Dermis microvascular lymphatic vessel endothelial cell (primary cell): ENCODE data around the gene THBD. TPM values are rescaled to one million over a fixed set of nuclear protein-coding genes. Genes with fewer than 3 reads are reported as not detected.

ENCODE experiments used
- DNase-seq, 2 donors: peaks; one replicate each; pipeline versions ENCODE4 v3.0.0 to v3.0.0-alpha.2; 2010; ENCODE audit warnings: low read depth in 2 of 2
- total RNA-seq: library from RNA; depleted of rRNA; stranded (reverse); fragments of >200 nt; gene quantifications from 2 replicates; pipeline ENCODE4 v1.2.1, GENCODE V29; 2014

THBD gene
- total RNA-seq, 1 donor from 2014 or later, result 7.7 TPM

DNA sequence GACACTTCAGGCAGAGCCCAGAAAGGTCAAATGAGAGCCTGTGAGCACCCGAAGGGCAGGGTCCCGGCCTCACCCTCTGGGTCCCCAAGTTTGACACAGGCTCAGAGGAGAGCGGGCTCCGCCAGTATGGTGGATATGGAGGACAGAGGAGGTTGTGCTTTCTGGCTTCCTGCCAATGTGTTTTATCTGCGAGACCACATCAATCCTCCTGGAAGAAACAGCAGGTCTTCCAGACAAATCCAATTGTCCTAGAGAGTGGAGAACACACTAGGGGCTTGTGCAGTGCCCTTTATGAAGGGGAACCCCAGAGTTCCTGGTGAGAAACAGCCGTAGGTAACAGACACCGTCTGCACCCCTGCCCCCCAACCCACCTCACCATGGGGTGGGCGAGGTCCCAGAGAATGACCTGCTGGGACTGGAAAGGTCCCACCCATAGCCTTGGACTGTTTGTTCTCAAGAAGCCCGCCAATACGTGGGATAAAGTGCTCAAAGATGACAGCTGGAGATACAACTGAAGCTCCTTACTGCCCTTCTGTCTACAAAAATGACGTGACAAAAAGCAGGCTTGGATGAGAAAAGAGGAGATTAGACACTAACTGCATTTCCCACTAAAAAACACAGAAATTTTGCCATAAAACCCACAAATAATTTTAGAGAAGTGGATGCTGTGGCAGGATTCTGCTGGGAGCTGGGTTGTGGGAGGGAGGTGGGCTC is 38.3 kb downstream of the THBD start:
- DNase-seq, result no peak

DNA sequence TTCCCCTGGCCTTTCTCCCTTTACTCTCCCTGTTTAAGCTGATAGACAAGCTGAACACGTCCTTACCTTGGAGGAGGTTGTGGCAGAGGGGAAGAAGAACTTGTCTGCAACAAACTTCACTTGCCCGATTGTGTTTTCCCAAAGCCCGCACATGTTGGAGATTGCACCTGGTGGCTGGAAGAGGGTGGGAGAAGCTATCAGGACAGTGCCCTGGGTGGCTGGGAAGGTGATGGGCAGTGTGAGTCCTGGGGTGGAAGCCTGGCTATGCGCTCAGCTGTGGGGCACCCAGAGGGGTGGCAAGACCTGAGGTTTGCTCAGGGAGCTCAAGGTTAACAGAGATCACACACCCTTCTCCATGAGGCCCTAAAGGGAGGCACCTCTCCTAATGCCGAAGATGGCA is 39.4 kb downstream of the THBD start:
- DNase-seq, result no peak

DNA sequence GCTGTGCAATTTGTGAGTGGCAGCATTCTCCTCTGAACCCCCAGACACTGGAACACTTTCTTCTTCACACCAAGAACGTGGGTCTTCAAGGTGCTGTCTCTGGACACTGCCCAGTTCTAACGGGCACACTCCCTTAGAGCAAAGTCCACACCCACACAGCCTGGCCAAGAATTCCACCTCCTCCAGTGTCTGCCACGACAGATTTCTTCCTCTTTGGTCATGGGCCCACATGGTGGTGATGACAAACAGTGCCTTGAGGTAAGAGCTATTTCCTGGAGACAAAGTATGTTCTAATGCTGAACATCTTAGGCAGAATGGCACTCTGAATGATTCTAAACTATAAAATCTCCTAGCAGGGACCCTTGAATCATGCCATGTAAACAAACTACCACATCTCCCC is 39.8 kb downstream of the THBD start:
- DNase-seq, result no peak

DNA sequence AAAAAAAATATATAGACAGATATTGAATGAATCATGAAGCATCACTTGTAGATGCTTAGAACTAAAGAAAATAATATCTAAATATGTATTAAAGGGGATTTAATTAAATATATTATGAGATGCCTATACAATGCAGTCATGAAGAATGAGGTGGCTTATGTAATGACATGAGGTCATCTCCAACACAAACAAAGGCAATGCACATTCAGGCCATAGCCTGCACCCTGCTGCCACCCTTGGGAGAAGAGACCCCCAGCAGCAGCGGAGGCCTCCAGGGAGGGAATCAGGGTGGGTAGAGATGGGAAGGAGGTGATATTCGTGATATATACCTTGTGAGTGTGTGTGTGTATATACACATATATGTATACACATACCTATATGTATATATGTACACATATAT is 40.8 kb downstream of the THBD start:
- DNase-seq, result no peak

DNA sequence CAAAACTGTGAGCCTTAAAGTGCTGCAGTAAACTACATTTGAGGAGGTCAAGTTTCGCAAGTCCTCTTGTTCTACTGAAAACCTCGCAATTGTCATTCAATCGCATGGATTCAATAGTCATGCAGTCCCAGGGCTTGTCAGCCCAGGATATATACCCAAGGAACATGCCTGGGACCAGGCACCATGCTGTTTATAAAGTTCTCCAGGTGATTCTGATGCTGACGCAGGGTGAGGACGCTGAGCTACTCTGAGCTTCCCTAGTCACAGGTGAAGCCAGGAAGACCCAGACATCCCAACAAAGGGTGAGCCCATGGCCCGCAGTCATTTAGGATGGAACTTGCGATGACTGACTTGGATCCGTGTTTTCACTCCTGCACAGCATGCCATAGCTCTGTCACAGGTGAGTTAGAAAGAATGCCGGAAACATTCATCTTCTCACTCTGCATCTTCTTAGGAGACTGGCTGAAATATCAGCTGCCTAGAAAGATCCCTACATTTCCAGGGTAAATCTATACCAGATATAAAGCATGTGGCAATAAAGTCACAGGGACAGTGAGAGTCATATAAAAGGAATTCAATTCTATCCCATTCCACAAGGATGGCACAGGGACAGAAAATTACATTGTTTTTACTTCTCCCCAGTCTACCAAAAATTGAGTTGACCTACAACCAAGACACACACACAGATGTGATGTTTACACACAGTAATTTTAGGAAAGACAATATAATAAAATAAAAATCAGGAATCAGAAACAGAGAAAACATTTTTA is 41.4 kb downstream of the THBD start:
- DNase-seq, result no peak

DNA sequence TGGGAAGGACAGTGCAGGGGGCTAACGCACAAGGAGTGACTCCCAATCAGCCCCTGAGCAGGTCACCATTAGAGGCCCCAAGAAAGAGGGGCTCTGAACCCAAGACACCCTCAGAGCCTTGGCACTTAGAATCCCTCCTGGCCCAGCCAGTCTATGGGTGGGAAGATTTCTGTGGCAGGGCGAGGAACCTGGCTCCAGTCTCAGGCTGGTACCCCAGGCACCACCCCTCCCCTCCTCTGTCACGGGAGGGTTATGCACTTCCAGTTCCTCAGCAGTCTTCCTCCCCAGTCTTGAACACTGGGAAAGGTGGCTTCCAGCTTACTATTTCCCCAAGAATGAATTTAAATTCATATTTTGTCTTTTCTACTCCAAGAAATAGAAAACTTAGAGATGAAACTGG is 42.0 kb downstream of the THBD start:
- no peak for DNase-seq

DNA sequence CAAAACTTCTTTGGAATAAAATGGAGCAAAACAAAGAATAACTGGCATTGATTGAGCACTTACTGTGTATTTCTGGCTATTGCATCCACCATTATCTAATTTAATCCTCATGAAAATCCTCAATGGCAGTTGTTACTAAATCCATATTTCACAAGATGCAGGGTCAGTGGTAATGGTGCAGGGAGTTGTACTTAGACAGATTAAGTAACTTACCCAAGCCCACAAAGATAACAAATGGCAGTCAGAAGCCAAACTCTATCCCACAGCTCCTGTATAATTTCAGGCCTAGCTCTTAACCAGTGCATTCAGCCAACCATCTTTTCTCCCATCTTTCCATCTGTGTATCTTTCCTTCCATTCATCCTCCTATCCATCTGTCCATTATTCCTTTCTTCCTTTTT is 43.7 kb downstream of the THBD start:
- no peak for DNase-seq

DNA sequence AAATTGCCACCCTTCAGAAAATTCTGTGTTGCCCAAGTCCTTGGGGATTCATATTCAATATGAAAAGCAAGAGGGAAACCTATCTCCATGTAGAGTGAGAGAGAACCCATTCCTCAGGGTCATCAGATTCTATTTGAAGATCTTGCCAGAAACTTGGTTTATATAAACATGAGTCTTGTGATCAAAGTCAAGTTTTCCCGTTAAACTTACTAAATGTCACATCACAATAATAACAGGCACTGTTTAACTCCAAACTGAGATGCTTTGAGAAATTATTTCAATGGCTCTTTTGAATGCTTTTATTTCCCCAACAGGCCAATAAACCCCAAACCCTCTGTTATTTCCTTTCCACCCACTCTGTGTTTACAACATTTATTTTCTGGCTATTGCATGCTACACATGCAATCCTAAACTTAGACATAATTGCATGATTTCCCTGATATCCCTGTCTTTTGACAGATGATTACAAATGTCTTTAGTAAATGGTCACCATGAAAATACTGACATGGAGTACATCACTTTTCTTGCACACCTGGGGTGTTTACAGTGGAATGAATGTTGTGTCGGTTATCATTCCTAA is 45.5 kb downstream of the THBD start:
- no peak for DNase-seq

DNA sequence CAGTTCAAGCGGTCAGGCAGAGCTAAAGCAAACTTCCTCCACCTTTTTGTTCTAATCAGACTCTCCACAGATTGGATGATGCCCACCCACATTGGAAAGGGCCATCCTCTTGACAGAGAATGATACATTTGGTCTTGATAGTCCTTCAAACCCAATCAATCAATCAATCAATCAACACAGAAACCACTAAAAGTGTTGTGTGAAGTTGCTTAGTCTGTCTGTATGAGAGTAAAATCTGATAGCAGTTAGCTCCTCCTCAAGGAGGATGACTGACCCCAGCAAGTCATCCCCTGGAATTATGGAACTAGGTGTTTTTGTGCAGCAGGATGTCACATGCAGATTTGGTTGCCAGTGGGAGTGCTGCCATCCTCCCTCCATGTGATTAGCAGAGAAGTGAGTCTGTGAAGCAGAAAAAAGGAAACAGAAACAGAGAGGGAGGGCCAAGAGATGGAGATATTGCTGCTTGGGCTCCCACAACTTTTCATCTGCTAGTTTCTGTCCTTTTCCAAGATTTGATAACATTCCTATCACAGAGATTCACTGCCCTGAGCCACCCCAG is 46.3 kb downstream of the THBD start:
- DNase-seq, result no peak

DNA sequence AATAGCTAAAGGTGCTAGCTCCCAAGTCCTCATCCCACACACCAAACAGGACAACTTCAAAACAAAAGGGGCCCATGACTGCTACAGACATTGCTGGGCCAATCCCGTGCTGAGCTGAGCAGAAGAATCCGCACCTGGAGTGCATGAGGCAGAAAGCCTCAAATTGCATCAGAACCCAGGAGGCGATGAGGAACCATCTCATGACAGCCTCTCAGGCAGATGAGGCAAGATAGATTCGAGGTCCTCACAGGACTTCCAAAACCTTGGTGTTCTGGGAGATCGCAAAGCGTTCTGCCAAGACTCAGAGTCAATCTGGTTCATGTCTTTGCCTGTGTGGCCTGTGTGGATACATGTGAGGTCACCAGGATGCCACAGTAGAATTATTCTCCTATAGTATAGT is 47.2 kb downstream of the THBD start:
- no peak for DNase-seq

DNA sequence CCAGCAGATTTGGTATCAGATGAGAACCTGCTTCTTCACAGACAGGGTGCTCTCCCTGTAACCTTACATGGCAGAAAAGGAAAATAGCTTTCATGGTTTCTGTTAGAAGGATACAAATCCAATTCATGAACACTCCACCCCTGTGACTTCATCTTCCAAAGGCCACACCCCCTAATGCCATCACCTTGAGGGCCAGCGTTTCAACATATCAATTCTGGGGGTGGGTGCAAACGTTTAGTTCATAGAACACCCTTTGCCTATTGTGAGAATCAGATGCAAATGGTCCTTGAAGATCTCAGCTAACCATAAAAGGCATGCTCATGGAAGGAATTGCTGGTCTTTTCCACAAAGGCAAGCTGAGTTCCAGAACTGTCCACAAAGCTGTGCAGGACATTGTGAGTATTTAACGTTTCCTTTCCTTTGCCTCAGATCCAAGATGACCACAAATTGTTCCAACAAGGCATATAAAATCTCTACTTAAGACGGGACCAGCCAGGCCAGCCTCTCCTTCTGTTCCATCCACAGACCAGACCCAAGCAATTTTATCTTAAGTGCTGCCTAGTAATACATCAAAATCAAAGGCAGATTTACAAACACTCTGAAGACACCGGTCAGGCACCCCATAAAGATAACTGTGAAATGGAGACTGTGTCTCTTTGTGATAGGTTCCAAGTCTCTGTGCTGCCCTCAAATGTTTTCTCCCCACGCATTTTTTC is 49.1 kb downstream of the THBD start:
- no peak for DNase-seq

DNA sequence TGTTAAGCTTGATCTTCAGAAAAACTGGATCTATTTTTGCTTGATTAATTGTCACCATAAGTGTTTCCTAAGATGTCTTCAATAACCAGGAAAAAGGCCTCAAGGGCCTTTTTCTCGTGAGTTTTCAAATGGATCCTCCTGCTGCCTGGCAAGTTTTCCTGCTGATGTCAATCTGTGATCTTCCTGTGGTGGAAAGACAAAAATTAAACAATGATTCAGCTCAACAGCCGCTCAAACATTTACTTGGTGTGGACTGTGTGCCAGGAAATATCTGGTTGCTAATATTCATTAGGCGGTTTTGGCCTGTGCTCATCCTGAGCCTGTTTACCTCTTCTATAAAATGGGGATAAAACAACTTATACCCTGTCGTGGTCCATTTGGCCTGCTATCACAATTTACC is 49.7 kb downstream of the THBD start:
- peak in 1 of 2 donors; percentile 6 for DNase-seq

DNA sequence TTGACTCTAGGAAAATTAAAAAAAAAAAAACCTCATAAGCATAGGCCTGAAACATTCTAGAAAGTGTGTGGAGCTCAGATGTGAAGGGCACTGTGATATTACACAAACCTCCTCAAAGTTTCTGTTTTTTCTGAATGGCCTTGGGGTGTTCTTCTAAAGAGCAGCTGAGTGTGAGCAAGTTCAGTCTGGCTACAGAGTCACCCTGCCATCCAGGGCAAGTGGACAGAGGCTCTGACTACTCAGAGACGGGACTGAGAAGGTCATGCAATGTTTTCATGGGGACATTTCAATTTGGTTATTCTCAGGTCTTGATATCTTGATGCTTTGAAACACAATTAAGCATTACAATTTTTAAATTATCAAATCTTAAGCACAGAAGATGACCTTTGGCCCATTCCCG is 51.0 kb downstream of the THBD start:
- no peak for DNase-seq

DNA sequence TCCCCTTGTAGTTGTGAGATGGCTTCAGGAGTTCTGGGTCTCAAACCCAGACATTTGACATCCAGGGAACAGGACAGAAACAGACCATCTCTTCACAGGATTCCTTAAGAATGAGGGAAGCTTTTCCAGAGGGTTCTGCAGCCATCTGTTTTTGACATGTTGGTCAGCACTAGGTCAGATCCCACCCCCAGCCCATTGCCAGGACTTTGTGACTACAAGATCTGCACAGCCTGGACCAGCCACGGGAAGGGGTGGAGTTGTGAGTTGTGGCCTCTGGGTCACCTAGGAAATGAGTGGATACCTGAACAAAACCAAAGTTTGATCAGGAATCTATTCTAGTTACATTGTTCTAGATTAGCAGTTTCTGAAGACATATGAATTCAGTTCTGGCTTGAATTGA is 53.5 kb downstream of the THBD start:
- no peak for DNase-seq

Other genes with a start within 250 kb of the THBD start
- not detected in 2 replicates for gene SSTR4, start 14.4 kb downstream of the THBD start, total RNA-seq
- gene CD93, start 36.7 kb upstream of the THBD start, total RNA-seq, result 71.6 and 101 TPM in 2 replicates